NCI-H526 treated with DMSO at 0.1 percent for 48 hours (cell line): ENCODE data around the gene EML6.

ENCODE experiments used
- DNase-seq: peaks from one replicate; lab custom pipeline; 2025; lab: John Stamatoyannopoulos, UW

The EML6 gene

DNA sequence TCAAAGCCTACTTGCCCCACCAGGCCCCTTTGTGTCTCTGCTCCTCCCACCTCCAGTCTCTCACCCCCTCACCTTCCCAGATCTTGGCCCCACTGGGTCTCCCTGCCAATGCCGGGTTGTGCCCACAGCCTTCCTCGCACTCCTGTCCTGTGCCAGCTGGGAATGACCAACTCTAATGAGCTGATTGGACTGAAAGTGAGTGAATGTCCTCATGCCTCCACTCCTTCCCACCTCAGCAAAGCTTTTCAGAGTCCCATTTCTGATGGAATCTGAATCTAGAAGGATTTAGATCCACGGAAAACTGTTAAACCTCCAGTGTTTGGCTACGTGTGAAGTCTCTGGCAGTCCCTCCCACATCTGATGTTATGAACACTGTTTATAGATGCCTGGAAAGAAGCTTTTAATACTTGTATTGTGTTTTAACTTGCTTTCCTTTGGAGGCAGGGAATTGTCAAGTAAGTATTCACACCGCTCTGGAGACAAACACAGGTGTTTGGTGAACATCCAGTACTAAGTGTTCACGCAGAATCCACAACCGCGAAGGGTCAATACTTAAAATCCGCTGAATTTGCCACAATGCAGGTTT is 222.9 kb downstream of the EML6 start:
- no peak for DNase-seq

DNA sequence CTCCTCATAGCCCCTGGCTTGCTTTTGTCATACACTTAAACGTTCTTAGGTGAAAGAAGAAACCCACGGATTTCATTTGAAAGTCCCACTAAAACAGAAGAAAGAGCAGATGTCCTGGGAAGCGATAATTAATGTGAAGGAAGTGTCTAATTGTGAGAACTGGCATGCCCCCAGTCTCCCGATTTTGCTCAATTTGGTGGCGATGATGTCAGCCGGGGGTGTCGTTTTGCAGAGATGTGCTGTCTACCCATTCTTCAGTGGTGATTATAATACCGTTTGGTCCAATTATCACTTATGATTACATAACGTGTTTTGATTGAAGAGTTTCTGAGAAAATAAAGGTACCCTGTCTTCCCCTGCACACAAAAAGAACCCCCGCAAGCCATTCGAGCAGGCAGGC is 223.7 kb downstream of the EML6 start:
- no peak for DNase-seq

DNA sequence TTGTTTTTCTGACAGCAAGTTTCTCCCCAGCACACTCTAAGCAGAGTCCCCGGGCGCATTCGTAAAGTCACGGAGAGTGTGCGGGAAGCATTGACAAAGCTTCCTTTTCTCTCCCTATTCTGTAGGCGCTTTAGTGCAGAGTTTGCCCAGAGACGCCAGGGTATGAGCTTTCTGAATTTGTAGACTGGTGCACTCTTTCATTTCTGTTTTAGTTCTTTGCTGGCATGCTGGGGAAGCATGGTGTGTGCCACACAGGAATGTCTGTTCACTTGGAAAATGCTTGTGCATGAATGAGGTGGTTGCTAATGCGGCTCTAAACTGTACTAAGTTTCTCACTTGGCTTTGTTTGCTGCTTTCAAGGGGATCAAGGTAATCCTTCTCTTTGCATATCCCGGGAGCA is 224.2 kb downstream of the EML6 start:
- no peak for DNase-seq

DNA sequence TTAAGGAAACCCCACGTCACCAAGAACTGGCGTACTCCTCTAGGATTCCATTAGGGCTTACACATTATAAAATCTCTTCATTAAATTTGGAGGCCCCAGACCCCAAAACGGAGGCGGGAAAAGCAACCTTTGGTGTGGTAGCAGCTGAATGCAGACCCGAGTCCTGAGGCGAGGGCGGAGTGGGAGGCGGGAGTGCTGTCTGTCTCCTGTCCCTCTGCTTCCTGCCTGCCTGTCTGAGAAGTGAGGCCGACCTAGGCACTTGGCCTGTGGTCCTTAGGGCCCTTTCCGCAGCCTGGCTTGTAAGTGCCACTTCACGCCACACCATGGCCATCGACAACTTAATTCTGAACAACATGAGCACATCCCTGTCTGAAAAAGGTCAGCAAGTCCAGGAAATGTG is 224.7 kb downstream of the EML6 start:
- DNase-seq = no peak

DNA sequence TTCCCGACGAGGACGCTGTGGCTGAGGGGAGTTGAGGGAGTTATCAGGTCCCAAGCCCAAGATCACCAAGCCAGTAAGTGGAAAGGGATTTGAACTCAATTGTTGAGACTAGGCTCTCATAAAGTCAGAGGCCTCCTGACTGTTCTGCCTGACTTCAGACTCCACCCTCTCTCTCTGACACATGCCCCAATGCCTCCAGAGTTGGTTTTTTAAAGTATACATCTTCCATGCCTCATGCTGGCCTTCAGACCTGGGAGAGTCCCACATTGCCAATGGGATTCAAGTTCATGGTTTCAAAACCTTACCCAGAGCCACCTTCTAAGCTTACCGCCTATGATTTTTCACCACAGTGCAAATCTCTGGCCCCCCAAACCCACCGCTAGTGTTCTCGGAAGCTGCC is 226.0 kb downstream of the EML6 start:
- no peak for DNase-seq

DNA sequence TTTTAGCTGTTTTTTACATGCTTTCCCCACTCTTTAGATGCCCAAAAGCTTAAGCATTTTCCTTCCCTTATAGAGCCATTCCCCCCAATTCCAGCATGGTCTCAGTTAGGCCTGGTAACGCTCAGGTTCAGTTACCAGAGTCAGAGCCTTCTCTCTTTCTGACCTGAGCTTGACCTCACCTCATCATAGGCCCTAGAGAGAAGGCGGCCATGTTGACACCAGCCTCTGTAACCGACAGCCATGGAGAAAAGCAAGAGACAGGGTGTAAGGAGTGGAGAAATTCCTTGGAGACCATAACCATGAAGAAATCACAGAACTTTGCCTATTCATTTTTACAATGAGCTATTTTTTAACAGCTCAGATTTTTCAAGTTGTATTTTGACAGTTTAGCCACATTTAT is 227.3 kb downstream of the EML6 start:
- DNase-seq = no peak

DNA sequence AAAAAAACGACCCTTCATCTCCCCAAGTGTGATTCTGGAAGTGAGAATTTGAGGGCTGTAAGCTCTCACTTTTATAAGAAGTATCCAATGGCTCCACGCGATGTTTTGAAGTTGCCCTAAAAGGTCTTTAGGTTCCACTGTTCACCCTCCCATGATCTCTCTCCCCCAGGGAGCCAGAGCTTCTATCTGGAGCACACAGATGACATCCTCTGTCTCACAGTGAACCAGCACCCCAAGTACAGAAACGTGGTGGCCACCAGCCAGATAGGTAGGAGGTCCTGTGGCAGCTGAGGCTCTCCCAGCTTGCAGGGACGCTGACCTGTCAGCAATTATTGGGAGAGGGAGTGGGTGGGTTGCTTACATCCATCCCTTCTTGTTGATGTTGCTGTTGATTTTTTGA is 229.0 kb downstream of the EML6 start:
- DNase-seq = no peak

DNA sequence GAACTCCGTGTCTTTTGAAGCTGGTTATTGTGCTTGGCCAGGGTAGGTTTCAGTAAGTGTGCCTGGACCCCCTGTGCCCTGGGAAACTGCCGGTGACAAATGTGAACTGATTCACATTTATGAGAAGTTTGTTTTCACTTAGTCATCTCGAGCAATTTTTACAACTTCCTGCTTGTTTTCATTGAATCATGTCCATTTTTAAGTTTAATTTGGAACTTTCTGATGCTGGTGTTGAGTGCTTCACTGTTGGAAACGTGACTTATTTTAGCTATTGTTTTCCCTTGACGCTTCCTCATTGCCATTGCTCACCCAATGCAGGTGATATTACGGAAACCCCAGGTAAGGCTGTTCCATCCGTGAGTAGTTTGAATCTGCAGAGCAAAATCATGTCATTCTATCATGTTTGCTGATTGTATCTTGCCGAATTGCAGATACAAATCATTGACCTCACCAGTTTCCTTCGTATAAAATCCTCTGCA is 229.6 kb downstream of the EML6 start:
- DNase-seq = no peak

DNA sequence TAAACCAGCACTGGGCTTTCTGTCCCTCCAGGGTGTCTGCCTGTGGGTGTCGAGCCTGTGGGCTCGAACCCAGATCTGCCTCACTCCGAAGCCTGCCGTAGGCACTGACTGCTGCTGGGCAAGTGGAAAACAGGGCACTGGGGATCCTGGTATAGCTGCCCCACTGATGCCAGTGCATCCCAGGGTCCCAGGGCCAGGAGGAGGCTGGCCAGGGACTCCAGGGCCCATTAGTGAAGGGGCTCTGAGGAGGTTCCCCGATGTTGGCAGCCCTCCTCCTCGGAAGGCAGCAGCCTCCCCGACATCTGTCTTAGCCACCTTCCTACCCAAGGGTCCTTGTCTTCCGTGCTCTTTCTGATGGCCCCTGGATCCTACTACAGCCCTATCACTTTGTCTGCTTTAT is 230.7 kb downstream of the EML6 start:
- no peak for DNase-seq

DNA sequence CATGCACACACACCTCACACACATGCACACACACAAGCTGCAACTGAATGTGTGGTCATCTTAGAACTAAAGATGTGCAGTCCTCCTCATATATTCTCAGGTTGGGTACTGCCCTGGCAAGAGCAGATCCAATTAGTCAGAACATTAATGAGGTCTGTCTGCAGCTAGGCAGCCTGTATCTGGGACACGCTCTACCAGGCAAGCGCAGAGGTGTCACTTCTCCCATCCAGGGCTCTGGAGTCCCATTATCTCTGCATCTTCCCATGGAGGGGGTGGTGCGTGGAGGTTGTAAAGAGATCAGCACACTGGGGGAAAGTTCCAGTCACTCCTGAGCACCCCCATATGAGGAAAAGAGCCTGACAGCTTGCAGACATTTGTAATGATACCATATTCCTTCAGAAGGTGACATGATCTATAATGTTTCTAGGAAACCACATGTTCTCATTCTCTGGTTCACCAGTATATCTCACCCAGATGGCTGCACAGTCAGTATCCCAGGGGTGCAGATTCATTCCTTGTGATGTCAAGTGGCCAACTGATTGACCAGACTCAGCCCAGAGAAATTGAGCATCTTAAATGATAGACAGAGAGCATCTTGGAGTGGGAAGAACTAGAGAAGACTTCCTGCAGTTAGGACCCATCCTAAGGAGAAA is 231.4 kb downstream of the EML6 start:
- no peak for DNase-seq

DNA sequence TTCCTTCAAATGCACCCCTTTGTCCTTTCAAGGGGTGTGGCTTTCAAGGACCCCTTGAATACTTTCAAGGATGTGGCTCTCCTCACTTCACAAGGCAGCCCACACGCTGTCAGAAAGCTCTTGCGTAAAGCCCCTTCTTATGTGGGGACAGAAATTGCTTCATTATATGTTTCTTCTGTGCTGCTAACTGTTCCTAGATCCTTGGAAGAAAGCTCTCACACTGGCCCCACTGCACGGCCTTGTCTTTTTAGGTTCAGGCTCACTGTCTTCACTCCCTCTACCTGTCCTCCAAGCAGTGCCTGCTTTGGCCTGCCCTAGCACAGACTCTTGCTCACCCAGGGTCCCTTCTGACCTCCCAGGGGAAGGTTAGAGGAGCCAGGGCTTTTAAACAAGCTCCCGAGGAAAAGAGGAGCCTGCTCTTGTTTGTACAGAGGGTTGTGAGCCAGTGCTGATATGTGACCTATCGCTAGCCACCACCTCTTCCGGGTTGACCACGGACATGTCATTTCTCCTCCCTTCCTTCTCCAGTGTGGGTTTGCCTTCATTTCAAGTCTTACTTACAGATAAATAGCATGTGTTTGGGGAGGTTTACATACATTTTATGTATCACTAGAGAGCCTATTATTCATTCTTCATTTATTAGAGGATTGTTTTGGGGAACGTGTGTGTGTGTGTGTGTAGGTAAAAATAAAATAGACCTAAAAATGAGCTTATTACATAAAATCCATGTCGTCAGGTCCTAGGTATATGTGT is 232.1 kb downstream of the EML6 start:
- no peak for DNase-seq

DNA sequence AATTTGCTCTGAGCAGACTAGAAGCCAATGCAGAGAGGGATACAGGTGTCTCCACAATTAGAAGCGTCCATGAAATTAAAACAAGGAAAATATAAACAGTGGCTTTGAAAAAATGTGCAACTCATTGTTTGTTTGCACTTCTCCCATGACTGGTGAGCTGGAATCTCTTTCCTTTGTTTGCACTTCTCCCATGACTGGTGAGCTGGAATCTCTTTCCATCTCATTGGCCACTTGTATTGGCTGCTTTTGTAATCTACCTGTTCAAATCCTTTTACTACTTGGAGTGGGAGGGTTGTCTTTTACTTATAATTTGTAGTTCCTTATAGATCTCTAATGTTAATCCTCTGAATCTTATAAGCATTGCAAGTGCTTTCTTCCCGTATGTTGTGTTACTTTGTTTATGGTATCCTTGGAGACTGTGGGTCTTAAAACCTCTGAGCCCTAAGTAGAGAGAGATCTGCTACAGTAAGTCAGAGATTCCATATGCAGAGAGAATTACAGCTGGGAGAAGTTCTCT is 232.7 kb downstream of the EML6 start:
- DNase-seq = no peak

DNA sequence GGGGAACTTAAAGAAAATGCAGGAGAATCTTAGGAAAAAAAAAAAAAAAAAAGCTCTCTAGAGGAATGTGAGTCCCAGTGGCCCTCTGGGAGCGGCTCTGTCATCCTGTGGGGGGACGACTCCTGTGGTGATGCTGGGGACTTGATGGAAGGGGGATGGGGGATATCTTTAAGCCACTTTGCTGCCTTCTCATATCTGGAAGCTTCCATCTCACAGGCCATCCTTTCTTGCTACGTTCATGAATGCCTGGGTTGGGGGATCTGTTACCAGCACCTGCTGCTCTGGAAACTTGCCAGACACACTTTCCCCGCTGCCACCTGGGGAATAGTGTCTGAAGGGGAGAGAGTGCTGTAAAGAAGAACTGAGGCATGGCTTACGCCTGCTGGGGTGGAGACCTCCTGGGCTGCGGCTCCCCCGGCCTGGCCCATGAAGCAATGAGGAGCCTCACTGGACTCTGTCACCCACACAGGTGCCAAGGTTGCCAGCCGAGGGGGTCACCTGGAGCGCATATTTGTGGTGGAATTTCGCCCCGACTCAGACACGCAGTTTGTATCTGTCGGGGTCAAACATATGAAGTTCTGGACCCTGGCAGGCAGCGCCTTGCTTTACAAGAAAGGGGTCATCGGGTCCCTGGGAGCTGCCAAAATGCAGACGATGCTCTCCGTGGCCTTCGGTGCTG is 234.0 kb downstream of the EML6 start:
- DNase-seq = no peak

DNA sequence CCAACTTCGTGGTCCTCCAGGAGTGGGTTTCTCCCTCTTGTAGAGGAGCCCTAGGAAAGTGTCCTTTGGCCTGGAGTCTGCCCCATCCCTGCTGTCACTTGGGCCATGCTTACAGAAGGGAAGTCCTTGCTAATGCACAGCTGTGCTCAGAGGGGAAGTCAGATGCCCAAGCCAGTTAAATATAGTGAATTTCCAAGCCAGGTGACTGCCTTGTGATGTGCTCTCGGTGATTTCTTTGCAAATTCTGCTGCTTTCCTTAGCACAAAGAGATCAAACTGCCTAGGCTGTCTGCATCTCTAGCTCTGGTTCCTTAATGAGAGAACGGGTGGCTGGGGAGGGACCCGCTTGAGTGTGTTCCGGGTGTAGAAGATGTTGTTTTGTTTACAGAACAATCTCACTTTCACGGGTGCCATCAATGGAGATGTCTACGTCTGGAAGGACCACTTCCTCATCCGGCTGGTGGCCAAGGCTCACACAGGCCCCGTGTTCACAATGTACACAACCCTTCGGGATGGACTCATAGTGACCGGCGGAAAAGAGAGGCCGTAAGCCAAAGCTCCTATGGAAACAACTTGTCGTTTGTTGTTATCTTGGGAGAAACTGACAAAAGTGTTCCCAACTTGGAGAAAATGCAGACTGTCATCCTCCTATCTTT is 235.4 kb downstream of the EML6 start:
- no peak for DNase-seq

DNA sequence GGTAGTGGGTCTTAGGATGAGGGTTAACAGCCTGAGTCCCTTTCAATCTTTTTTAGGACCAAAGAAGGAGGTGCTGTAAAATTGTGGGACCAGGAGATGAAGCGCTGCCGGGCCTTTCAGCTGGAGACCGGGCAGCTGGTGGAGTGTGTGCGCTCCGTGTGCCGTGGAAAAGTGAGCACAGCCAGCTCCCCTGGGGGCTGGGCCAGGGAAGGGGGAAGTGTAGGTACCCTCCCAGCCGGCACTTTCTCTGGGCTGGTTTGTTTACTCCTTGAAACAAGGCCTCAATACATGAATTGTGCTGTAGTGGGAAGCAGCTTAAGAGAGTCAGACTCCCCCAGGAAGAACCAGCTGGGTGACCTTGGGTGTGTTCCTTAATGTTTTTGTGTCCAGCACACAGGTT is 236.7 kb downstream of the EML6 start:
- no peak for DNase-seq

DNA sequence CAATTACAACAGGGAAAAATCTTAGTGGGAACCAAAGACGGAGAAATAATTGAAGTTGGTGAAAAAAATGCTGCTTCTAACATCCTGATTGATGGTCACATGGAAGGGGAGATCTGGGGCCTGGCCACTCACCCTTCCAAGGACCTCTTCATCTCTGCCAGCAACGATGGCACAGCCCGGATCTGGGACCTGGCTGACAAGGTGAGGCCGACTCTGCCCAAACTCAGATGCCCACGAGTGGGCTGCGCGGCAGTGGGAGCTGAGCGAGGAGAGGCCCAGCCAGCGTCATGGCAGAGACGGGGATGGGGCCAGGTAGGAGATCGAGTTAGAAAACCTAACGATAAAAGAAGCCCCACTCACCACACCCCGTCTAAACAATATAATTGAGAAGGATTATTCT is 239.0 kb downstream of the EML6 start:
- no peak for DNase-seq

DNA sequence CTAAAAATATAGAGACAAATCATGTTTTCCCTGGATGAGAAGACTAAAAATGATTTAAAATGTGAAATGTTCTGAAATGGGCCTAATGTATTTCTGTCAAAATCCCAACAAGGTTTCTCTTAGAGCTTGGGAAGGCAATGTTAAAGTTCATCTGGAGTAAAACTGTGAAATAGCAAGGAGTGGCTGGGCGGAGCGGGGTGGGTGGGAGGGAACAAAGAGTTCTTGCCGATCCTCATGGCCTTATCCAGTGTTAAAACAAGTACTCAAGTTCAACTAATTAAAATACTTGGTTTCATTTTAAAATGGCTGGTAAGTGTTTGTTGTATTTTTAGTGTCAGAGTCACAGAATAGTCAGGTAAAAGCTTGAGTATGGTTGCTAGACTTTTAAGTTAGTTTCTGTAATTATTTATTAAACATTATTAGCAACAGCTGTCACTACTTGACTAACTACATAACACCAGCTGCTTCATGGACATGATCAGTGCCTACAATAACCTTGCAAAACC is 239.5 kb downstream of the EML6 start:
- no peak for DNase-seq

DNA sequence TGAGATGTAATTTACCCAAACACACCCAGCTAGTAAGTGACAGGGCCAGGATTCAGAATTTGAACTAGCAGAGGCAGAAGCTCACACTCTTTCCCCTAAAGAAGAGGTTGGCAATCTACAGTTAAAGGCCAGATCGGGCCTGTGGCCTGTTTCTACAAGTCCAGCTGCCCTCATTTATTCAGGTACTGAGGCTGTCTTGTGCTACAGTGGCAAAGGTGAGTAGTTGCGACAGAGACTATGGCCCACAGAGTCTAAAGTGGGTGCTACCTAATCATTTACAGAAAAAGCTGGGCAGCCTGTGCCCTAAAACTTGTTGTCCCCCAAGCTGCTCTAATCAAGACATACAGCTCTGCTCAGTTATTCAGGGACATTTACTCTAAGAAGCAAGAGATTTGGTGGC is 240.0 kb downstream of the EML6 start:
- DNase-seq = no peak

DNA sequence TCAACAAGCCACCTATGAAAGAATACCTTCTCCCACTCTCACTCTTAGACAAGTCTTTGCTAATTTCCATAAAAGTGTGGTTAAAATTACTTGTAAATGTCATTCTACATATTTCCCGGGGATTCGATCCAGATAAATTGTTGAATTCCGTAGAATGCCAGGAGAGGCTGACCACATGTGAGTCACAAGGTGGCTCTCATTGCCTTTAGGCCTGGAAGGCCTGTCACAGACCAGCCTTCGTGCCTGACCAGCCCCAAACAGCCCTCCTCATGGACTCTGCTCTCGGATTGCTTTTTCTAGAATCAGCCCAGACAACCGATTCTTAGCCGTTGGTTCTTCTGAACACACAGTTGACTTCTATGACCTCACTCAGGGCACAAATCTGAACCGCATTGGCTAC is 240.8 kb downstream of the EML6 start:
- DNase-seq = no peak

DNA sequence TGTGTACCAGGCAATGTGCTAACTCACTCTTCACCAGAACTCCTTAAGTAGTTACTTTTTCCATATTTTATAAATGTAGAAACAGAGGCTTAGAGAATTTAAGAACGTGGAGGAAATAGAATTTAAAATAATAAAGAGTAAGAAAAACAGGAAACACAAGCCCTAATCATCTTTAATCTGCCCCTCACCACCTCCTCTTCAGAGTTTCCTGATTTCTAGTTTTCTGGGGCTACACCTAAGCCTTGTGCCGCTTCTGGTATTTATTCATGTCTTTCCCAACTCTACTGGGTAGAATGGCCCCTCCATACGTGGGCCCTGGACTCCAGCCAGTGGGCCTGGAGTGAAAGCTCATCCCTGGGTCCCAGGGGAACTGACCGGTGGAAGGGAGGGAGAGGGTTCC is 241.4 kb downstream of the EML6 start:
- DNase-seq = no peak

DNA sequence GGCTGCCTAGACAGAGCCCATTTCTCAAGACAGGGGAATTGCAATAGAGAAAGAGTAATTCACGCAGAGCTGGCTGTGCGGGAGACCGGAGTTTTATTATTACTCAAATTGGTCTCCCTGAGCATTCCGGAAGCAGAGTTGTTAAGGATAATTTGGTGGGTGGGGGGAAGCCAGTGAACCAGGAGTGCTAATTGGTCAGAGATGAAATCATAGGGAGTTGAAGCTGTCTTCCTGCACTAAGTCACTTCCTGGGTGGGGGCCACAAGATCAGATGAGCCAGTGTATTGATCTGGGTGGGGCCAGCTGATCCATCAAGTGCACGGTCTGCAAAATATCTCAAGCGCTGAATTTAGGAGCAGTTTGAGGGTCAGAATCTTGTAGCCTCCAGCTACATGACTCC is 242.0 kb downstream of the EML6 start:
- no peak for DNase-seq
